GM03348 (cell line): Measurements from ENCODE around the gene SMARCB1.

Experiments
- DNase-seq: peaks from one replicate; pipeline ENCODE4 v3.0.0; 2012; ENCODE audit warnings: low spot score

The SMARCB1 gene

GRCh38 chr22:23762842-23763578 lies 23.8 kb upstream of the SMARCB1 start, which contains the start of gene C22orf15:
Gene C22orf15, plus strand, starts transcription at chr22:23762990. Its CDS starts 317 bp downstream, at chr22:23763307.
- DNase-seq: peak; percentile 77

GRCh38 chr22:23763579-23763945 lies 23.2 kb upstream of the SMARCB1 start:
- DNase-seq: peak; percentile 68

DNA sequence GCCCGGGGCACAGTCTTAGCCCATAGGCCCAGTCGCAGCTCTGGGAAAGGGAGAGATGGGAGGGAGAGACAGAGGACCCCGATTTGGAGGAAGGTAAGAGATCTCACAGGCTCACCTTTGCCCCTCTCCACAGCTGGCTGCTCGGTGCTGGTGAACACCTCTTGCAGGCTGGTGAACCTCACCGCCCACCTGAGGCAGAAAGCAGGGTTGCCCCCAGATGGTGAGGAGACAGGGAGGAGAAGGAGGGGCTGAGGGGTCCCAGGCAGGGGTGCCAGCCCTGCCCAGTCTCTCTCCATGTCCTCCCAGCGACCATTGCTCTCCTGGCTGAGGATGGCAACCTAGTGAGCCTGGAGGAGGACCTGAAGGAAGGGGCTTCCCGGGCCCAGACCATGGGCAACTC lies 22.8 kb upstream of the SMARCB1 start:
- no peak for DNase-seq

DNA sequence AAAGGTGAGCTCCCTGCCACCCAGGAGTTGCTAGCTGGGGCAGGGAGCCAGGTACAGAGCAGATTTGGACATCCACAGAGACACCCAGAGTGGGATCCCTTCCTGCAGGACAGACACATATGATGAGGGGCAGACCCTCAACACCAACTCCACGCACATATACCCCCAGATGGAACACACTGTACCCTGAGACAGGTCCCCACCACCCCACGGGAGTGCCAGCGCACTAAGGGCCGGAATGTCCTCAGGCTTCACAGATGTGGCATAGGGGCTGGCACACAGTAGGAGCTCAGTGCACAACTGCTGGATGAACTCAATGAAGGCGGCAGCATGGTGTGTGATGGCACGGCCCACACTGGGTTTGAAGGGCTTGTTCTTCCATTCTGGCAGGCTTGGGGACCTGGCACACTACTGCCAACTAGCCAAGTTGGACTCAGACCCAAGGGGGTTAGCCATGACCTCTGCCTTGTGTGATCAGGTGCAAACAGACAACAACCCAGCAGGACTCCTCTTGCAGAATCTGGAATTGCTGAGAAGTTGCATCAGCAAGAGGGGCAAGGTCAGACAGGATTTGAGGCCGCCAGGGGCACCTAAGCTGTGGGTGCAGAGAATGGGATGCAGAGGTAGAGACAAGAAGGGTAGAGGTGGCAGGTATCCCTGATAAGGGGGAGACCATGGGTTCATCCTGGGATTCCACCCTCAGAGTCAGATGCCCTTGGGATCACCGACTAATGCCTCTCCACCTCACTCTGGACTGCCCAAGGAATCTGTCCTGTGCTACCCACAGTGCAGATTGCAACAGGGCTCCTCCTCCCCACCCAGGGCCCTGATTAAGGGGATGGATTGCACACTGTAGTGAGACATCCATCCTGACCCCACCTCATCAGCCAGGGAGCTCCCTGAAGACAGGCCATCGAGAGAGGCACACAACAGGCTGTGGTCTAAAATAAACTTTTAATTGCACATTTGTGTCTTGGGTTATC lies 21.6 kb upstream of the SMARCB1 start:
- no peak for DNase-seq

DNA sequence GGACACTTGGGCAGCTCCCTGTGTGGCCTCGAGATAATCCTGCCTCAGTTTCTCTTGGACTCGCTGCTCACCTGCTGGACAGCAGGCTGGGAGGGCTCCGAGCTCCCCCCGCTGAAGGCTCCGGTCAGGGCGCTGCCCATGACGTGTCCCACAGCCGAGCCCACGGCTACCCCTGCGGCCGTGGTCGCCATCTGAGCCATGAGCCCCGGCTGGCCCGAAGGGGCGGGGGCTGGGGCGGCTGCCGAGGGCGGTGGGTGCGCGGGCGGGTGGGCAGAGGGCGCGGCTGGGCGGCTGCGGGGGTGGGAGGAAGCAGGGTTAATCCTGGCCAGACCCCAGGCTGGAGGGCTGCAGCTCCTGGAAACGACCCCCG lies 19.5 kb upstream of the SMARCB1 start:
- no peak for DNase-seq

- peak; percentile 92 for DNase-seq
Observed at GRCh38 chr22:23767673-23768548, 18.9 kb upstream of the SMARCB1 start, which contains the start of gene CHCHD10. Gene CHCHD10, minus strand, starts transcription at chr22:23767972. Its CDS starts 98 bp downstream, at chr22:23767874.

DNA sequence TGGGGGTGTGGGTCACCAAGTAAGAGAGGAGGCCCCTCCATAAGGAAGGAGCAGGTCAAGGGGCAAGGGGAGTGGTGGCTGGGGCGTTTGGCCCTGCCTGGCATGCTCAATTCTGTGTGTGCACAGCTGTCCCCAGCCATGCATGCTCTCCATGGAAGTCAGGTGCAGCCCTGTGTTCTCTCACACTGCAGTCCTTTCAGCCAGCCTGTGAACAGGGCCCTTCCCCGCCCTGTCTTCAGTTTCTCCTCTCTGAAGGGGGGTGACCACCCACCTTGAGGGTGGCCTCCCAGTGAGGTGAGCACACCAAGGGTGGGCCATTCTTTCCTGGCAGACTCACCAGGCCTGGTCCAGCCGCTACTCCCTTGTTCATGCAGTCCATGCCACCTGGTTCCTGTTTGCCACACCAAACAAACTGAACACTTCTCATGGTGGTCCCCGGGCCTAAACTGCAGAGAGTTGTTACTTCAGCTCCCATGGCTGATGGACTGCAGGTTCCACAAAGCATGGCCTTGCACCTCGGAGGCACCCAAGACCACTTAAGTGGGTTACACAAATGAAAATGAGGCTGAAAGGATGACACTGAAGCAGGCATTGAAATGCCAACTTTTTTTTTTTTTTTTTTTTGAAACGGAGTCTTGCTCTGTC lies 17.3 kb upstream of the SMARCB1 start:
- no peak for DNase-seq

DNA sequence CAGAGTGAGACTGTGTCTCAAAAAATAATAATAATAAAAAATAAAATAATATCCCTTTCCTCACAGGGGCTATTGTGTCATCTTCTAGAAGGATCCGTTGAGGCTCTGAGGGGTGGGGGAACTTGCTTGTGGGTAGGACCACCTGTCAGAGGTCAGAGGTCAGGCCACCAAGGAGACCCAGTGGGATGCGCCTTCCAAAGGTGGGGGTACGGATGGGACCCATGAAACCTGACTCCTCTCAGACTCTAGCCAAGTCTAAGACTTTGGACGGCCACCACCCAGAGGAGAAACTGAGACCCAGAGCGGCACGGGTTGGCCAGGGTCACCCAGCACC lies 14.5 kb upstream of the SMARCB1 start:
- no peak for DNase-seq

DNA sequence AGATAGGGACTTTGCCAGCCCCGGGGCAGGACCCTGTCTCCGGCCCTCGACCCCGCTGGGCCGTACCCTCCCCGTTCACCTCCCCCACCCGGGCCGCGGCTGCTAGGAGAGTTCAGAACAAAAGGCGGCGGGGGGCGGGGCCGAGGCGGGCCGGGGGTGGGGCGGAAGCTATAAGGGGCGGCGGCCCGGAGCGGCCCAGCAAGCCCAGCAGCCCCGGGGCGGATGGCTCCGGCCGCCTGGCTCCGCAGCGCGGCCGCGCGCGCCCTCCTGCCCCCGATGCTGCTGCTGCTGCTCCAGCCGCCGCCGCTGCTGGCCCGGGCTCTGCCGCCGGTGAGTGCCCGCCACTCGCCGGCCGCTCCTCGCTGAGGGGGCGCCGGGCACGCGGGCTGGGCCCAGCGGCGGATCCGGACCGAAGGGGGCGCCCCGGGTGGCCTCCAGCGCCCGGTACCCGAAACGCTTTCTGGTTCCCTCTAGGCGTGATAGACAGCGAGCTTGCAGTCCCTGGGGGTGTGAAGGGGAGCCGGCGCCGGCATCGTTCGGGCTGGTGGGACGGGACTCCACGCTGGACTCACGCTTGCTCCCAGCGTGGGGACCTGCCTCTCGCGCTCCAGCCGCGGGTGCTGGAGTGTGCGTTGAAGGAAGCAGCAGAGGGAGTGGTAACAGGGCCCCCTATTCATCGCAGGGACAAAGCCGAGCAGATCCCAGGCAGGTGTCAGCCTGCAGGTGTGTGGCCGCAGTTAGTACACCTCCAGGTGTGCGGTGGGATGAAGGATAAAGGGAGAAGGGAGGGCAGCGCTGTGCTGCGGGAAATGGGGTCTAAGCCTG lies 13.9 kb upstream of the SMARCB1 start, which contains the start of gene MMP11:
Gene MMP11 (plus strand): TSS at position 201 of the 825 bp plus-strand sequence. CDS start 22 bp downstream, at position 223.
- peak; percentile 91 for DNase-seq

- DNase-seq: no peak
Observed at GRCh38 chr22:23773483-23774113, 13.2 kb upstream of the SMARCB1 start.

DNA sequence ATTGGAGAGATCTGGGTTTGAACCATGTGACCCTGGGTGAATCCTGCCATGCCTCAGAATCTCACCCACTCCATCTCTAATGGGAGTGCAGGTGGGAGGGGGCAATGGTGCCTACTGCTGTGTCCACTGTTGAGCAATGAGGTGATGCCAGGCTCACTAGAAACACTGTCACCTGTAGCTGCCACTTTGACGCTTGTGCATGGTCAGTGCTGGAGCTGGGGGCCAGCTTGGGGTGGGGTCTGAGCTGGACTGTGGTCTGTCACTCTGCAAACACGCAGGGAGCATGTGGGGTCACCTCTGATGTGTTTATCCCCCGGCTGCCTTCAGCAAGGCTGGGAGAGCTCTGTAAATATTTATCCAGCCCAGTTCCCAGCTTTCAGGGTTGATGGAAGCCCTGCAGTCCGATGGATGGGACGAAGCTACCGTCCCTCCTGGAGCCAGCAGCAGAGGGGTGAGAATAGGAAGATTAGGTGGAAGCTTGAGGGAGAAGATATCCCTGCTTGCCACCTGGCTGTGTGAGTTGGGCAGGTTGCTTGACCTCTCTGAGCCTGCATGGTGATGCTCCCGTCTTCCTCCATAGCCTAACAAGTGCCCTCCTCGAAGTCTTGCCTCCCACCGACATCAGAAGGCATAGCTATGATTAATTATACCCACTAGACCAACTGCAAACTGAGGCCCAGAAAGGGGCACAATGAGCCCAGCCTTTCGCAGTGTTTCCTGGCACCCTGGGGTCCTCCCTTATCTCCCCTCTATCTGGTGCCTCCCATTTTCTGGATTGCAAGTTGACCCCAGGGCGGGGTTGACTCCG lies 12.4 kb upstream of the SMARCB1 start:
- DNase-seq: no peak

GRCh38 chr22:23774922-23775436 lies 11.8 kb upstream of the SMARCB1 start:
- peak; percentile 79 for DNase-seq

- no peak for DNase-seq
Observed at GRCh38 chr22:23775779-23776375, 10.9 kb upstream of the SMARCB1 start.

GRCh38 chr22:23777776-23778576 lies 8.8 kb upstream of the SMARCB1 start:
- no peak for DNase-seq

DNA sequence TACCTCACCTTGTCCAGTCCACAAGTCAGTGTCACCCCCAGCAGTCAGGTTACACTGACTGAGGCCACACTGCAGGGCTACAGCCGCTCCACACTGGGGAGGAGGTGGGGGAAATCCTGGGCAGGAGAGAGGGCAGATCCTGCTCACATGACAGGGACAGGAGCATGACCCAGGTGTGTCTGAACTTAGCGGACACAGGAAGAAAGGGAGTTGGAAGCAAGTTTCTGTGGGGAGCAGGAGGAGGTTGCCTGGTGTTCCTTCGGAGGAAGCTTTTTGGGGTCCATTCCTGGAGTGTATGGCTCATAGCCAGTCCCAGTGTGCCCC lies 8.2 kb upstream of the SMARCB1 start:
- no peak for DNase-seq

DNA sequence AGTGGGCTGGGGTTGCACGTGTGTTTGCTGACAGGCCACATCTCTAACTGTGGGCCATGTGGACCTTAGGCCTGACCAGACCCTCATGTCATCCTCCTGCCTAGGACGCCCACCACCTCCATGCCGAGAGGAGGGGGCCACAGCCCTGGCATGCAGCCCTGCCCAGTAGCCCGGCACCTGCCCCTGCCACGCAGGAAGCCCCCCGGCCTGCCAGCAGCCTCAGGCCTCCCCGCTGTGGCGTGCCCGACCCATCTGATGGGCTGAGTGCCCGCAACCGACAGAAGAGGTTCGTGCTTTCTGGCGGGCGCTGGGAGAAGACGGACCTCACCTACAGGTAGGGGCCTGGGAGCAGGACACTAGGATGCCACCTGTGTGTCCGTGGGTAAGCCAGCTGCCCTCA lies 7.7 kb upstream of the SMARCB1 start:
- DNase-seq: no peak

GRCh38 chr22:23779731-23780130 lies 7.0 kb upstream of the SMARCB1 start:
- no peak for DNase-seq
